ENCODE measurements around the gene WBP11.

GRCh38 chr12:14824012-14824634, 20.8 kb upstream of the WBP11 start:
- no peak for TF ChIP-seq CTCF (IDR thresholded peaks at IDR 0.05; ENCODE audit: low read depth, low read length, missing input control)
- TF ChIP-seq ATF3 (IDR thresholded peaks at IDR 0.05) = no peak
- TF ChIP-seq REST (IDR thresholded peaks at IDR 0.05) = no peak
- no peak for TF ChIP-seq GABPA (IDR thresholded peaks at IDR 0.05 in 1 of 2, conservative IDR thresholded peaks at IDR 0.05 in 1 of 2)
- TF ChIP-seq EGR1 (IDR thresholded peaks at IDR 0.05; ENCODE audit: low read depth in 2 of 2) = no peak
- TF ChIP-seq YY1 (IDR thresholded peaks at IDR 0.05) = no peak
- TF ChIP-seq SP1 (IDR thresholded peaks at IDR 0.05) = no peak
- no peak for TF ChIP-seq TAF1 (conservative IDR thresholded peaks at IDR 0.05)
- no peak for TF ChIP-seq JUND (IDR thresholded peaks at IDR 0.05)
- no peak for TF ChIP-seq MAX (IDR thresholded peaks at IDR 0.05)
- TF ChIP-seq RXRA (IDR thresholded peaks at IDR 0.05) = no peak
- no peak for TF ChIP-seq RAD21 (IDR thresholded peaks at IDR 0.05)
- TF ChIP-seq HNF4A (conservative IDR thresholded peaks at IDR 0.05) = no peak
